ENCODE results near the gene SLC39A11.
"Not testable (repeated sequence)": the region's sequence is repeated elsewhere in the genome, so short reads cannot be mapped to it uniquely, and the experiment has no call there.

Gene SLC39A11

DNA sequence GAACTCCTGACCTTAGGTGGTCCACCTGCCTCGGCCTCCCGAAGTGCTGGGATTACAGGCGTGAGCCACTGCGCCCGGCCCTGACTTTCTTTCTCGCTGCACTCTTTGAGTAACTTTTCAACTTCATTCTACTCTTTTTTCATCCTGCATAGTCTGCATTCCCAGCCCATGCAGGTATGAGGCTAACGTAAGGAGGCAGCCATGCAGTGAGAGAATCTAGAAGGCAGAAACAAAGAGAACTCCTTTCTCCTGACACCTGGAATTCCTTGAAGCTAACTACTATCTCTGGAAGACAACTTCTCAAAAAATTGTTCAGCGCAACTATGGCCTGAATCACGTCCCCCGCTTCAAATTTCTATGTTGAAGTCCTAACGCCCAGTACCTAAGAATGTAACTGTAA, 152.0 kb downstream of the SLC39A11 start:
- TF ChIP-seq POLR2AphosphoS5 (IDR thresholded peaks at IDR 0.05; ENCODE audit: low read depth) (no peak), SPI1 (IDR thresholded peaks at IDR 0.05; ENCODE audit: borderline replicate concordance, low read depth) (no peak), GABPA (IDR thresholded peaks at IDR 0.05; ENCODE audit: low read depth) (no peak)
- TF ChIP-seq, protein P1, sequence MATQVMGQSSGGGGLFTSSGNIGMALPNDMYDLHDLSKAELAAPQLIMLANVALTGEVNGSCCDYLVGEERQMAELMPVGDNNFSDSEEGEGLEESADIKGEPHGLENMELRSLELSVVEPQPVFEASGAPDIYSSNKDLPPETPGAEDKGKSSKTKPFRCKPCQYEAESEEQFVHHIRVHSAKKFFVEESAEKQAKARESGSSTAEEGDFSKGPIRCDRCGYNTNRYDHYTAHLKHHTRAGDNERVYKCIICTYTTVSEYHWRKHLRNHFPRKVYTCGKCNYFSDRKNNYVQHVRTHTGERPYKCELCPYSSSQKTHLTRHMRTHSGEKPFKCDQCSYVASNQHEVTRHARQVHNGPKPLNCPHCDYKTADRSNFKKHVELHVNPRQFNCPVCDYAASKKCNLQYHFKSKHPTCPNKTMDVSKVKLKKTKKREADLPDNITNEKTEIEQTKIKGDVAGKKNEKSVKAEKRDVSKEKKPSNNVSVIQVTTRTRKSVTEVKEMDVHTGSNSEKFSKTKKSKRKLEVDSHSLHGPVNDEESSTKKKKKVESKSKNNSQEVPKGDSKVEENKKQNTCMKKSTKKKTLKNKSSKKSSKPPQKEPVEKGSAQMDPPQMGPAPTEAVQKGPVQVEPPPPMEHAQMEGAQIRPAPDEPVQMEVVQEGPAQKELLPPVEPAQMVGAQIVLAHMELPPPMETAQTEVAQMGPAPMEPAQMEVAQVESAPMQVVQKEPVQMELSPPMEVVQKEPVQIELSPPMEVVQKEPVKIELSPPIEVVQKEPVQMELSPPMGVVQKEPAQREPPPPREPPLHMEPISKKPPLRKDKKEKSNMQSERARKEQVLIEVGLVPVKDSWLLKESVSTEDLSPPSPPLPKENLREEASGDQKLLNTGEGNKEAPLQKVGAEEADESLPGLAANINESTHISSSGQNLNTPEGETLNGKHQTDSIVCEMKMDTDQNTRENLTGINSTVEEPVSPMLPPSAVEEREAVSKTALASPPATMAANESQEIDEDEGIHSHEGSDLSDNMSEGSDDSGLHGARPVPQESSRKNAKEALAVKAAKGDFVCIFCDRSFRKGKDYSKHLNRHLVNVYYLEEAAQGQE (IDR thresholded peaks at IDR 0.05; ENCODE audit: insufficient replicate concordance, low read depth) = no peak
- TF ChIP-seq, protein P2, sequence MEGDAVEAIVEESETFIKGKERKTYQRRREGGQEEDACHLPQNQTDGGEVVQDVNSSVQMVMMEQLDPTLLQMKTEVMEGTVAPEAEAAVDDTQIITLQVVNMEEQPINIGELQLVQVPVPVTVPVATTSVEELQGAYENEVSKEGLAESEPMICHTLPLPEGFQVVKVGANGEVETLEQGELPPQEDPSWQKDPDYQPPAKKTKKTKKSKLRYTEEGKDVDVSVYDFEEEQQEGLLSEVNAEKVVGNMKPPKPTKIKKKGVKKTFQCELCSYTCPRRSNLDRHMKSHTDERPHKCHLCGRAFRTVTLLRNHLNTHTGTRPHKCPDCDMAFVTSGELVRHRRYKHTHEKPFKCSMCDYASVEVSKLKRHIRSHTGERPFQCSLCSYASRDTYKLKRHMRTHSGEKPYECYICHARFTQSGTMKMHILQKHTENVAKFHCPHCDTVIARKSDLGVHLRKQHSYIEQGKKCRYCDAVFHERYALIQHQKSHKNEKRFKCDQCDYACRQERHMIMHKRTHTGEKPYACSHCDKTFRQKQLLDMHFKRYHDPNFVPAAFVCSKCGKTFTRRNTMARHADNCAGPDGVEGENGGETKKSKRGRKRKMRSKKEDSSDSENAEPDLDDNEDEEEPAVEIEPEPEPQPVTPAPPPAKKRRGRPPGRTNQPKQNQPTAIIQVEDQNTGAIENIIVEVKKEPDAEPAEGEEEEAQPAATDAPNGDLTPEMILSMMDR (IDR thresholded peaks at IDR 0.05; ENCODE audit: insufficient read depth, low read length) = no peak
- no peak for DNase-seq (ENCODE audit: low read depth in 1 of 2, low spot score in 1 of 2)
- no peaks in the 10 kb centered on the region for H3K27me3 ChIP-seq (ENCODE audit: insufficient read depth, poor library complexity, severe bottlenecking)
- H3K4me3 ChIP-seq (replicated peaks; ENCODE audit: insufficient read depth, low read length) = no peak overlapping the region
- H3K27ac ChIP-seq (replicated peaks) = no peak overlapping the region

DNA sequence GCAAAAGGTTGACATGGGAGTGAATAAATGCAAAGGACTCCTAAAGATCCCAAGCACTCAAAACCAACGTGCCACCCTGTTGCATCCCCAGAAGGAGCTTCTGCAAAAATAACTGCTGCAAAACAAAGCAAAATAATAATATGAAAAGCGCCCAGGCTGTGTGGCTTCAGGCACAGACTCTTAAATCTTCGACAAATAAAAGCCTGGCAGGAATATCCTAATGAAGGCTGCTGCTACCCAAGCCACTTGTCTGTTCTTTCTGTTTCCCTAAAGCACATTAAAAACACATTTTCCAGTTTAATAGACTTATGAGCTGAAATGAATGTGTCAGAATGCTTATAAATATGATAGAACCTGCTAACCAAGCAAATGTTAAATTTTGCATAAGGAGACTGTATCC, 154.0 kb downstream of the SLC39A11 start:
- Histone ChIP-seq H3K4me3 (replicated peaks; ENCODE audit: insufficient read depth, low read length) (no peak overlapping the region), H3K27ac (replicated peaks) (no peak overlapping the region), H3K27me3 (ENCODE audit: insufficient read depth, poor library complexity, severe bottlenecking) (no peaks in the 10 kb centered on the region)
- TF ChIP-seq, protein P2 (IDR thresholded peaks at IDR 0.05; ENCODE audit: insufficient read depth, low read length) = no peak
- TF ChIP-seq SPI1 (IDR thresholded peaks at IDR 0.05; ENCODE audit: borderline replicate concordance, low read depth) = no peak
- TF ChIP-seq GABPA (IDR thresholded peaks at IDR 0.05; ENCODE audit: low read depth) = no peak
- DNase-seq (ENCODE audit: low read depth in 1 of 2, low spot score in 1 of 2) = no peak

DNA sequence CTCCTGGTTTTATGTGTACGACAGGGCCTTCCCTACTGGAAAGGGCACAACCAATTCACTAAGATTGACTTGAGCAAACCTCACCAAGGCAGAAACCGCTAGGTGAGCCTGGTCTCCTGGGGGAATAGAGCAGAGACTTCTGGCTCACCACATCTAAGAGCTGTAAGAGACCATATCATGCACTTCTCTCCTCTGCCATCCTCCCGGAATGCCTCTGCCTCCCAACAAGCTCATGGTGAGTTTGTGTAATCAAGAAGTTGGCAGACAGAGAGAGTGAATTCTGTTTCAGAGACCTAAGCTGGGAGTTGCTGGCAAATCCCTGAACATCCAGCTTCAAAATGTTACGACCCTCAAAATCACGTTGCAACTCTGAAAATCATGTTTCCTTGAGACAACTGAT, 154.8 kb downstream of the SLC39A11 start:
- TF ChIP-seq SPI1 (IDR thresholded peaks at IDR 0.05; ENCODE audit: borderline replicate concordance, low read depth) = no peak
- TF ChIP-seq POLR2AphosphoS5 (IDR thresholded peaks at IDR 0.05; ENCODE audit: low read depth) = no peak
- TF ChIP-seq, protein P1 (IDR thresholded peaks at IDR 0.05; ENCODE audit: insufficient replicate concordance, low read depth) = no peak
- no peak for TF ChIP-seq GABPA (IDR thresholded peaks at IDR 0.05; ENCODE audit: low read depth)
- TF ChIP-seq, protein P2 (IDR thresholded peaks at IDR 0.05; ENCODE audit: insufficient read depth, low read length) = no peak
- no peak overlapping the region for H3K27ac ChIP-seq (replicated peaks)
- H3K4me3 ChIP-seq (replicated peaks; ENCODE audit: insufficient read depth, low read length) = no peak overlapping the region
- H3K27me3 ChIP-seq (ENCODE audit: insufficient read depth, poor library complexity, severe bottlenecking) = no peaks in the 10 kb centered on the region
- no peak for DNase-seq (ENCODE audit: low read depth in 1 of 2, low spot score in 1 of 2)

DNA sequence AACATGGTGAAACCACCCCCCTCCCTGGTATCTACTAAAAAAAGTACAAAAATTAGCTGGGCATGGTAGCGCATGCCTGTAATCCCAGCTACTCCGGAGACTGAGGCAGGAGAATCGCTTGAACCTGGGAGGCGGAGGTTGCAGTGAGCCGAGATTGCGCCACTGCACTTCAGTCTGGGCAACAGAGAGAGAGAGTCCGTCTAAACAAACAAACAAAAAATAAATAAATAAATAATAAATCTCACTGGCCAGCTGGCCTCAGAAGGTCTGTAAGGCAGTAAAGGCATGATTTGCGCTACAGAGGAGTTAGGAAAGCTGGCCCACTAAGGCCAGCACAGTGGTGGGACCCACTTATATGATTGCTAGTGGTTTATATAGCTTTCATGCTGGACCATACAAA, 155.2 kb downstream of the SLC39A11 start:
- not testable (repeated sequence) for DNase-seq (ENCODE audit: low read depth in 1 of 2, low spot score in 1 of 2); H3K4me3 ChIP-seq (replicated peaks; ENCODE audit: insufficient read depth, low read length); H3K27me3 ChIP-seq (ENCODE audit: insufficient read depth, poor library complexity, severe bottlenecking); H3K27ac ChIP-seq (replicated peaks)

Data from HL-60 (cell line).